Measurements from ENCODE around the gene PEDS1. TPM values are rescaled to one million over a fixed set of nuclear protein-coding genes. Genes with fewer than 3 reads are reported as not detected.

The PEDS1 gene
- total and polyA plus RNA-seq, 2 of the 13 experiments (the other 11 are each of a cell fraction or from before 2014, with no cell fraction given): 30.5 to 93.9 TPM

DNA sequence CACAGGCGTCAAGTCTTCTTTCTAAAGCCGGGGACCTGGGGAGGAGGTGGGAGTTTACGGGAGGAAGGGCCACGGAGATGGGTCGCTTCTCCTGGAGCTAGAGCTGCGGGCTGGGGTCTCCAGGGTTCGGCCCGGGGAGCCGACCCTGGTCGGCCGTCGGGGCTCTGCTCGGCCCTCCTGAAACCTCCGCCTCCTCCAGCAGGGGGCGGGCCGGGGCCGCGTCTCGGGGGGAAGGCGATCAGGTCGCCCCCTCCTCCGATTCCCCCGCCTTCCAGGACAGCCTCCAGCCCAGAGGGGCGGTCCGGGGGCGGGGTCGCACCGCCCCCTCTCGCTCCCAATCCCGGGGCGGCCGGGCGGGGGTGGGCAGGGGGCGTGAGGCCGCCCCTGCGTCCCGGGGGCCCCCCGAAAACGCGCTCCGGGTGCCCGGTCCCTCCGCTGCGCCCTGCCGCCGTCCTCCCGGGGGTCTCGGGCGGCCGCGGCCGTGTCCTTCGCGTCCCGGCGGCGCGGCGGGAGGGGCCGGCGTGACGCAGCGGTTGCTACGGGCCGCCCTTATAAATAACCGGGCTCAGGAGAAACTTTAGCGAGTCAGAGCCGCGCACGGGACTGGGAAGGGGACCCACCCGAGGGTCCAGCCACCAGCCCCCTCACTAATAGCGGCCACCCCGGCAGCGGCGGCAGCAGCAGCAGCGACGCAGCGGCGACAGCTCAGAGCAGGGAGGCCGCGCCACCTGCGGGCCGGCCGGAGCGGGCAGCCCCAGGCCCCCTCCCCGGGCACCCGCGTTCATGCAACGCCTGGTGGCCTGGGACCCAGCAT lies 36.9 kb upstream of the PEDS1 start, which contains the start of gene CEBPB (continued):
- TF ChIP-seq, protein P1, sequence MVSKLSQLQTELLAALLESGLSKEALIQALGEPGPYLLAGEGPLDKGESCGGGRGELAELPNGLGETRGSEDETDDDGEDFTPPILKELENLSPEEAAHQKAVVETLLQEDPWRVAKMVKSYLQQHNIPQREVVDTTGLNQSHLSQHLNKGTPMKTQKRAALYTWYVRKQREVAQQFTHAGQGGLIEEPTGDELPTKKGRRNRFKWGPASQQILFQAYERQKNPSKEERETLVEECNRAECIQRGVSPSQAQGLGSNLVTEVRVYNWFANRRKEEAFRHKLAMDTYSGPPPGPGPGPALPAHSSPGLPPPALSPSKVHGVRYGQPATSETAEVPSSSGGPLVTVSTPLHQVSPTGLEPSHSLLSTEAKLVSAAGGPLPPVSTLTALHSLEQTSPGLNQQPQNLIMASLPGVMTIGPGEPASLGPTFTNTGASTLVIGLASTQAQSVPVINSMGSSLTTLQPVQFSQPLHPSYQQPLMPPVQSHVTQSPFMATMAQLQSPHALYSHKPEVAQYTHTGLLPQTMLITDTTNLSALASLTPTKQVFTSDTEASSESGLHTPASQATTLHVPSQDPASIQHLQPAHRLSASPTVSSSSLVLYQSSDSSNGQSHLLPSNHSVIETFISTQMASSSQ (IDR thresholded peaks at IDR 0.05; ENCODE audit: low read depth): no peak
- TF ChIP-seq, protein P1 (CRISPR knock-in tag; IDR thresholded peaks at IDR 0.05; ENCODE audit: borderline replicate concordance): peak; percentile 32; the same call in 1 of the 2 replicates
- TF ChIP-seq ZNF335 (CRISPR knock-in tag; IDR thresholded peaks at IDR 0.05) (peak; percentile 80; the same call in 1 of the 2 replicates), ZNF713 (CRISPR knock-in tag; IDR thresholded peaks at IDR 0.05) (peak; percentile 94), DPF2 (CRISPR knock-in tag; IDR thresholded peaks at IDR 0.05; ENCODE audit: borderline replicate concordance, low read depth) (no peak), SIX1 (CRISPR knock-in tag; IDR thresholded peaks at IDR 0.05; ENCODE audit: borderline replicate concordance) (peak; percentile 48; the same call in 1 of the 2 replicates), ZBTB21 (CRISPR knock-in tag; IDR thresholded peaks at IDR 0.05) (peak; percentile 63; the same call in 1 of the 2 replicates), RFX1 (IDR thresholded peaks at IDR 0.05) (peak; percentile 70), REL (CRISPR knock-in tag; conservative IDR thresholded peaks at IDR 0.05) (no peak), SALL2 (CRISPR knock-in tag; IDR thresholded peaks at IDR 0.05) (peak; percentile 94), ZNF768 (CRISPR knock-in tag; IDR thresholded peaks at IDR 0.05) (peak; percentile 85; the same call in 1 of the 2 replicates), ZNF496 (CRISPR knock-in tag; IDR thresholded peaks at IDR 0.05; ENCODE audit: insufficient replicate concordance) (no peak), ZNF431 (CRISPR knock-in tag; IDR thresholded peaks at IDR 0.05; ENCODE audit: borderline replicate concordance, low read depth) (no peak), STAG1 (CRISPR knock-in tag; IDR thresholded peaks at IDR 0.05) (peak; percentile 94)
- TF ChIP-seq, protein P2, sequence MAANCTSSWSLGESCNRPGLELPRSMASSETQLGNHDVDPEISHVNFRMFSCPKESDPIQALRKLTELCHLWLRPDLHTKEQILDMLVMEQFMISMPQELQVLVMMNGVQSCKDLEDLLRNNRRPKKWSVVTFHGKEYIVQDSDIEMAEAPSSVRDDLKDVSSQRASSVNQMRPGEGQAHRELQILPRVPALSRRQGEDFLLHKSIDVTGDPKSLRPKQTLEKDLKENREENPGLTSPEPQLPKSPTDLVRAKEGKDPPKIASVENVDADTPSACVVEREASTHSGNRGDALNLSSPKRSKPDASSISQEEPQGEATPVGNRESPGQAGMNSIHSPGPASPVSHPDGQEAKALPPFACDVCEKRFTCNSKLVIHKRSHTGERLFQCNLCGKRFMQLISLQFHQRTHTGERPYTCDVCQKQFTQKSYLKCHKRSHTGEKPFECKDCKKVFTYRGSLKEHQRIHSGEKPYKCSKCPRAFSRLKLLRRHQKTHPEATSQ (CRISPR knock-in tag; IDR thresholded peaks at IDR 0.05; ENCODE audit: borderline replicate concordance): 0 out of 2 replicates have a peak, but pooled peaks have one; percentile 35
- TF ChIP-seq, protein P3, sequence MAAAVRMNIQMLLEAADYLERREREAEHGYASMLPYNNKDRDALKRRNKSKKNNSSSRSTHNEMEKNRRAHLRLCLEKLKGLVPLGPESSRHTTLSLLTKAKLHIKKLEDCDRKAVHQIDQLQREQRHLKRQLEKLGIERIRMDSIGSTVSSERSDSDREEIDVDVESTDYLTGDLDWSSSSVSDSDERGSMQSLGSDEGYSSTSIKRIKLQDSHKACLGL (CRISPR knock-in tag; IDR thresholded peaks at IDR 0.05): 0 out of 2 replicates have a peak, but pooled peaks have one; percentile 79
- TF ChIP-seq, protein P4, sequence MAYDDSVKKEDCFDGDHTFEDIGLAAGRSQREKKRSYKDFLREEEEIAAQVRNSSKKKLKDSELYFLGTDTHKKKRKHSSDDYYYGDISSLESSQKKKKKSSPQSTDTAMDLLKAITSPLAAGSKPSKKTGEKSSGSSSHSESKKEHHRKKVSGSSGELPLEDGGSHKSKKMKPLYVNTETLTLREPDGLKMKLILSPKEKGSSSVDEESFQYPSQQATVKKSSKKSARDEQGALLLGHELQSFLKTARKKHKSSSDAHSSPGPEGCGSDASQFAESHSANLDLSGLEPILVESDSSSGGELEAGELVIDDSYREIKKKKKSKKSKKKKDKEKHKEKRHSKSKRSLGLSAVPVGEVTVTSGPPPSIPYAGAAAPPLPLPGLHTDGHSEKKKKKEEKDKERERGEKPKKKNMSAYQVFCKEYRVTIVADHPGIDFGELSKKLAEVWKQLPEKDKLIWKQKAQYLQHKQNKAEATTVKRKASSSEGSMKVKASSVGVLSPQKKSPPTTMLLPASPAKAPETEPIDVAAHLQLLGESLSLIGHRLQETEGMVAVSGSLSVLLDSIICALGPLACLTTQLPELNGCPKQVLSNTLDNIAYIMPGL (CRISPR knock-in tag; IDR thresholded peaks at IDR 0.05; ENCODE audit: borderline replicate concordance in 1 of 2, low read depth in 1 of 2): peak; percentile 89; a peak in 3 of 4 replicates
- TF ChIP-seq, protein P5, sequence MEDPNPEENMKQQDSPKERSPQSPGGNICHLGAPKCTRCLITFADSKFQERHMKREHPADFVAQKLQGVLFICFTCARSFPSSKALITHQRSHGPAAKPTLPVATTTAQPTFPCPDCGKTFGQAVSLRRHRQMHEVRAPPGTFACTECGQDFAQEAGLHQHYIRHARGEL (CRISPR knock-in tag; IDR thresholded peaks at IDR 0.05): no peak
- TF ChIP-seq, protein P6, sequence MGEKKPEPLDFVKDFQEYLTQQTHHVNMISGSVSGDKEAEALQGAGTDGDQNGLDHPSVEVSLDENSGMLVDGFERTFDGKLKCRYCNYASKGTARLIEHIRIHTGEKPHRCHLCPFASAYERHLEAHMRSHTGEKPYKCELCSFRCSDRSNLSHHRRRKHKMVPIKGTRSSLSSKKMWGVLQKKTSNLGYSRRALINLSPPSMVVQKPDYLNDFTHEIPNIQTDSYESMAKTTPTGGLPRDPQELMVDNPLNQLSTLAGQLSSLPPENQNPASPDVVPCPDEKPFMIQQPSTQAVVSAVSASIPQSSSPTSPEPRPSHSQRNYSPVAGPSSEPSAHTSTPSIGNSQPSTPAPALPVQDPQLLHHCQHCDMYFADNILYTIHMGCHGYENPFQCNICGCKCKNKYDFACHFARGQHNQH (CRISPR knock-in tag; IDR thresholded peaks at IDR 0.05): peak; percentile 86

Data from HepG2 (cell line).